Daoy (cell line): Measurements from ENCODE around the gene BRWD1. TPM values are rescaled to one million over a fixed set of nuclear protein-coding genes. Genes with fewer than 3 reads are reported as not detected.
"Not testable (repeated sequence)": the region's sequence is repeated elsewhere in the genome, so short reads cannot be mapped to it uniquely, and the experiment has no call there.

ENCODE experiments used
- DNase-seq: peaks from one replicate; pipeline ENCODE4 v3.0.0-alpha.2; 2015; ENCODE audit warnings: low read depth
- total RNA-seq: library from RNA; depleted of rRNA; stranded (reverse); fragments of >200 nt; shearing (Covaris generic); gene quantifications from 2 replicates; pipeline ENCODE4 v1.2.3, GENCODE V29; 2014

BRWD1 gene
- total RNA-seq, 1 experiment from 2014 or later, result 27.9 TPM

- no peak for DNase-seq
Measured at GRCh38 chr21:39282911-39283310, 30.5 kb downstream of the BRWD1 start.

- DNase-seq, result no peak
Measured at GRCh38 chr21:39281853-39282252, 31.6 kb downstream of the BRWD1 start.

- DNase-seq, result no peak
Measured at GRCh38 chr21:39281207-39281606, 32.2 kb downstream of the BRWD1 start.

- DNase-seq, result no peak
Measured at GRCh38 chr21:39269620-39270019, 43.8 kb downstream of the BRWD1 start.

- no peak for DNase-seq
Measured at GRCh38 chr21:39265603-39266002, 47.8 kb downstream of the BRWD1 start.

GRCh38 chr21:39263372-39263771 lies 50.1 kb downstream of the BRWD1 start:
- DNase-seq, result no peak

- no peak for DNase-seq
Measured at GRCh38 chr21:39258207-39258606, 55.2 kb downstream of the BRWD1 start.

- no peak for DNase-seq
Measured at GRCh38 chr21:39251326-39251725, 62.1 kb downstream of the BRWD1 start.

GRCh38 chr21:39238275-39238674 lies 75.2 kb downstream of the BRWD1 start:
- no peak for DNase-seq

GRCh38 chr21:39232861-39233291 lies 80.6 kb downstream of the BRWD1 start:
- no peak for DNase-seq

- DNase-seq, result no peak
Measured at GRCh38 chr21:39224930-39225329, 88.5 kb downstream of the BRWD1 start.

- DNase-seq, result no peak
Measured at GRCh38 chr21:39221997-39222486, 91.4 kb downstream of the BRWD1 start.

GRCh38 chr21:39221282-39221996 lies 92.0 kb downstream of the BRWD1 start:
- no peak for DNase-seq

GRCh38 chr21:39220875-39221274 lies 92.6 kb downstream of the BRWD1 start:
- DNase-seq, result not testable (repeated sequence)

- no peak for DNase-seq
Measured at GRCh38 chr21:39220150-39220549, 93.3 kb downstream of the BRWD1 start.

GRCh38 chr21:39218082-39218409 lies 95.4 kb downstream of the BRWD1 start:
- DNase-seq, result no peak

GRCh38 chr21:39217356-39218081 lies 95.9 kb downstream of the BRWD1 start:
- no peak for DNase-seq

- no peak for DNase-seq
Measured at GRCh38 chr21:39216290-39216689, 97.1 kb downstream of the BRWD1 start.

GRCh38 chr21:39215078-39215477 lies 98.4 kb downstream of the BRWD1 start:
- DNase-seq, result no peak

- DNase-seq, result no peak
Measured at GRCh38 chr21:39209334-39209688, 104.1 kb downstream of the BRWD1 start.

GRCh38 chr21:39208624-39209333 lies 104.7 kb downstream of the BRWD1 start:
- DNase-seq, result no peak

- no peak for DNase-seq
Measured at GRCh38 chr21:39204134-39204533, 109.3 kb downstream of the BRWD1 start.

GRCh38 chr21:39198800-39199199 lies 114.6 kb downstream of the BRWD1 start:
- DNase-seq, result no peak
